ENCODE data around the gene CCDC88C. TPM values are rescaled to one million over a fixed set of nuclear protein-coding genes. Genes with fewer than 3 reads are reported as not detected.

CCDC88C gene
- total RNA-seq, 2 experiments from 2014 or later, result 151 to 214 TPM

DNA sequence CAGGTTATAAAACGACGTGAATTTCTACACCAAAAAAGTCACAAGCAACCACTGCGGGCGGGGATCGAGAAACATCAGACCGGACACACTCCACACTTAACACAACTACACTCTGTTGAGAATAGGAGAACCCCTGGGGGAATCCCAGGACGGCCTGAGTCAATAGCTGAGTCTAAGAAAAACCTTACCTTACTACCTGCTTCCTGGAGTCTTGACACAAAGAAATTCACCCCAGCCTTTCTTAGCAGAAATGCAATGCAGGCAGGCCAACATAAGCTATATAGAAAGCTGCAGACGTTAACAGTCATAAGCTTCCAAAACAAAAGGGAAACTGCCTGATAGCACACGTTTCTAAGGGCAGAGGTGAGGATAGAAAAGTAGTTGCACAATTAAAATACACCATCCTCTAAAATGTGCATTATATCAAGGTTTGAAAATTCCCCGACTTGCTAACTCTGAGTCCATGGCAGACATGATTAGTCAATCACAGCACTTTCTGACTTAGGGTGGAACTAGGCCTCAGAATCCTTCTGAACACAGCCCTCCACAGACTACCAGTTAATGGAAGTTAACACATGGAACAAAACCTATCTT lies 68.0 kb downstream of the CCDC88C start:
- Mint-ChIP-seq H3K36me3 (peaks cover 35% of the 10 kb centered on the region), H3K27ac (peak overlapping the region; percentile 97), H3K4me3 (peak overlapping the region; percentile 71), H3K9me3 (ENCODE audit: low read depth) (no peaks in the 10 kb centered on the region), H3K27me3 (no peaks in the 10 kb centered on the region), H3K4me1 (peaks cover 85% of the 10 kb centered on the region)
- DNase-seq (peak; percentile 82), ATAC-seq (peak; percentile 42)
- CTCF ChIA-PET, result interaction anchor here (0.8 to 10.7 kb wide), 15 partner anchors 10 to 105 kb away, joined by 3 to 238 read pairs (median 7); partner anchors contain the start of genes CCDC88C and GPR68

- CTCF ChIA-PET, result interaction anchor here (1.0 to 10.7 kb wide), 11 partner anchors 10 to 78 kb away, joined by 3 to 238 read pairs (median 16); partner anchors contain the start of gene CCDC88C
- no peak for DNase-seq
- no peak for ATAC-seq
- H3K27ac Mint-ChIP-seq, result peak overlapping the region; percentile 97
- peaks cover 82% of the 10 kb centered on the region for H3K4me1 Mint-ChIP-seq
- H3K4me3 Mint-ChIP-seq, result peak overlapping the region; percentile 71
- H3K9me3 Mint-ChIP-seq (ENCODE audit: low read depth), result no peaks in the 10 kb centered on the region
- peaks cover 36% of the 10 kb centered on the region for H3K36me3 Mint-ChIP-seq
- no peaks in the 10 kb centered on the region for H3K27me3 Mint-ChIP-seq
These were observed 68.7 kb downstream of the CCDC88C start for GRCh38 chr14:91348845-91349465.

- no peaks in the 10 kb centered on the region for H3K9me3 Mint-ChIP-seq (ENCODE audit: low read depth)
- DNase-seq (no peak), ATAC-seq (no peak)
- CTCF ChIA-PET, result interaction anchor here (1.3 to 2.0 kb wide), 3 partner anchors 8 to 71 kb away, joined by 5 to 7 read pairs (median 5); partner anchors contain the start of gene CCDC88C
- H3K27me3 Mint-ChIP-seq, result no peaks in the 10 kb centered on the region
- no peak overlapping the region for H3K4me3 Mint-ChIP-seq
- peaks cover 61% of the 10 kb centered on the region for H3K4me1 Mint-ChIP-seq
- H3K27ac Mint-ChIP-seq, result peak overlapping the region; percentile 66
- peaks cover 33% of the 10 kb centered on the region for H3K36me3 Mint-ChIP-seq
These were observed 70.8 kb downstream of the CCDC88C start for GRCh38 chr14:91346838-91347173.

DNA sequence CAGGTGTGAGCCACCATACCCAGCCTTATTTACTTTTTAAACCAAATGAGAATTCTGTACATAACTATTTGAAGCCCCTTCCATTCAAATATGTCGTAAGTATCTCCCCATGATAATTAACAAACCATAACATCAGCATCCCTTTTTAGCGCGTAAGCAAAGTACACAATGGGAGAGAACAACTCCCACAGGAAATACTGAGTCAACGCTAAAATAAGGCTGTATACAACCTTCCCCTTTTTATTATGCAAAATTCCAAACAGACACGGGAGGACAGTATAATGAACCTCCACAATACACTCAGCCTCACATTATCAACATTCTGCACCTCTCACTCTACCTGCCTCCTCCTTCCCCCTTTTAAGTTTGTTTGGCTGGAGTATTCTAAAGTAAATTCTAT lies 73.5 kb downstream of the CCDC88C start:
- Mint-ChIP-seq H3K27ac (no peak overlapping the region), H3K36me3 (peaks cover 47% of the 10 kb centered on the region), H3K9me3 (ENCODE audit: low read depth) (no peaks in the 10 kb centered on the region), H3K4me1 (peaks cover 35% of the 10 kb centered on the region), H3K4me3 (no peak overlapping the region), H3K27me3 (no peaks in the 10 kb centered on the region)
- ATAC-seq (no peak), DNase-seq (no peak)
- CTCF ChIA-PET, result interaction anchor here (1.2 to 1.4 kb wide), 2 partner anchors 21 to 75 kb away, joined by 3 read pairs; no protein-coding TSS in a partner anchor

DNA sequence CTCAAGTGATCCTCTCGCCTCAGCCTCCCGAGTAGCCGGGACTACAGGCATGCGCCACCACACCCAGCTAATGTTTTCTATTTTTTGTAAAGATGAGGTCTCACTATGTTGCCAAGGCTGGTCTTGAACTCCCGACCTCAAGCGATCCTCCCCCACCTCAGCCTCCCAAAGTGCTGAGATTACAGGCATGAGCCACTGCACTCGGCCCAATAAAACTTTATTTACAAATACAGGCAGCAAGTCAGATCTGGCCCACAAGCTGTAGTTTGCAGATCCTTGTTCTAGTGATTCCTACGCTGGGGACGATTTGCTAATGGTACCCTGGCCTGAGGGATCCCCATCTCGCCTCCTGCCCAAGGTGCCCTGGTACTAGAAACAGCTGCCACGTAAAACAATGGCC lies 74.6 kb downstream of the CCDC88C start:
- peaks cover 47% of the 10 kb centered on the region for H3K36me3 Mint-ChIP-seq
- H3K9me3 Mint-ChIP-seq (ENCODE audit: low read depth), result no peaks in the 10 kb centered on the region
- no peaks in the 10 kb centered on the region for H3K27me3 Mint-ChIP-seq
- H3K4me1 Mint-ChIP-seq, result peaks cover 26% of the 10 kb centered on the region
- CTCF ChIA-PET, result interaction anchor here (0.8 to 3.6 kb wide), 6 partner anchors 10 to 76 kb away, joined by 3 to 15 read pairs (median 4); no protein-coding TSS in a partner anchor
- ATAC-seq (no peak), DNase-seq (no peak)
- no peak overlapping the region for H3K4me3 Mint-ChIP-seq
- no peak overlapping the region for H3K27ac Mint-ChIP-seq

- peaks cover 19% of the 10 kb centered on the region for H3K4me1 Mint-ChIP-seq
- H3K4me3 Mint-ChIP-seq, result no peak overlapping the region
- no peaks in the 10 kb centered on the region for H3K27me3 Mint-ChIP-seq
- no peaks in the 10 kb centered on the region for H3K9me3 Mint-ChIP-seq (ENCODE audit: low read depth)
- H3K27ac Mint-ChIP-seq, result peak overlapping the region; percentile 42
- peaks cover 47% of the 10 kb centered on the region for H3K36me3 Mint-ChIP-seq
- no peak for DNase-seq
- peak; percentile 6 for ATAC-seq
- CTCF ChIA-PET, result interaction anchor here (1.4 to 3.6 kb wide), 4 partner anchors 11 to 18 kb away, joined by 3 to 15 read pairs (median 6); no protein-coding TSS in a partner anchor
These were observed 75.3 kb downstream of the CCDC88C start for GRCh38 chr14:91342206-91342760.

DNA sequence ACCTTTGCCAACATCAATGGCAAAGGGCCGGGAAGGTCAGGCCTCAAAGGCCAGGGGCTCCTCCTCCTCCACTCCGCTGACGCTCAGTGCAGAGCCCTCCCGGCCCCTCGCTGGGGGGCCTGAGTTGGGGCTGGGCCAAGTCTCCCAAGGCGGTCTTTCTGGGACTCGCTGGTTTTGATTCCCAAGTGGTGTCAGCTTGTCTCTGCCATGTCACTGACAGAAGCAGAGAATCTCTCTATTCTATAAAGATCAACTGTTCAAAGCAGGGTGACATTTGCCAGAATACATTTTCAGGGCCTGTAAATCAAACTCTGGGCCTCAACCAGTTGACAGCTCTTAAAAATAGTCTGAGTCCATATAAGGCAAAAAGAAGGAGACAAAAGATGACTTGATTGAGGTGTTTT lies 75.9 kb downstream of the CCDC88C start:
- ATAC-seq (no peak), DNase-seq (no peak)
- Mint-ChIP-seq H3K4me3 (no peak overlapping the region), H3K27ac (no peak overlapping the region), H3K27me3 (no peaks in the 10 kb centered on the region), H3K4me1 (peaks cover 14% of the 10 kb centered on the region), H3K9me3 (ENCODE audit: low read depth) (no peaks in the 10 kb centered on the region), H3K36me3 (peaks cover 42% of the 10 kb centered on the region)
- CTCF ChIA-PET, result interaction anchor here (1.1 to 3.6 kb wide), 4 partner anchors 10 to 76 kb away, joined by 3 to 15 read pairs (median 6); partner anchors contain the start of gene CCDC88C

- H3K4me1 Mint-ChIP-seq, result peaks cover 10% of the 10 kb centered on the region
- H3K27me3 Mint-ChIP-seq, result no peaks in the 10 kb centered on the region
- ATAC-seq (no peak), DNase-seq (no peak)
- peak overlapping the region; percentile 22 for H3K27ac Mint-ChIP-seq
- no peaks in the 10 kb centered on the region for H3K9me3 Mint-ChIP-seq (ENCODE audit: low read depth)
- CTCF ChIA-PET, result interaction anchor here (1.1 to 3.6 kb wide), 4 partner anchors 14 to 77 kb away, joined by 3 to 15 read pairs (median 4); partner anchors contain the start of gene CCDC88C
- peaks cover 39% of the 10 kb centered on the region for H3K36me3 Mint-ChIP-seq
- no peak overlapping the region for H3K4me3 Mint-ChIP-seq
These were observed 76.3 kb downstream of the CCDC88C start for GRCh38 chr14:91341334-91341733.

GRCh38 chr14:91339671-91340369 lies 77.8 kb downstream of the CCDC88C start:
- Mint-ChIP-seq H3K4me1 (peaks cover 4% of the 10 kb centered on the region), H3K36me3 (peaks cover 44% of the 10 kb centered on the region), H3K27ac (no peak overlapping the region), H3K4me3 (no peak overlapping the region), H3K9me3 (ENCODE audit: low read depth) (no peaks in the 10 kb centered on the region), H3K27me3 (no peaks in the 10 kb centered on the region)
- CTCF ChIA-PET, result interaction anchor here (0.7 to 3.6 kb wide), 4 partner anchors 11 to 27 kb away, joined by 3 to 15 read pairs (median 4); no protein-coding TSS in a partner anchor
- ATAC-seq (no peak), DNase-seq (no peak)

- ATAC-seq (no peak), DNase-seq (no peak)
- CTCF ChIA-PET, result interaction anchor here (0.7 to 2.7 kb wide), 4 partner anchors 12 to 27 kb away, joined by 3 to 10 read pairs (median 4); no protein-coding TSS in a partner anchor
- no peaks in the 10 kb centered on the region for H3K9me3 Mint-ChIP-seq (ENCODE audit: low read depth)
- H3K27ac Mint-ChIP-seq, result no peak overlapping the region
- no peak overlapping the region for H3K4me3 Mint-ChIP-seq
- H3K4me1 Mint-ChIP-seq, result peaks cover 5% of the 10 kb centered on the region
- no peaks in the 10 kb centered on the region for H3K27me3 Mint-ChIP-seq
- peaks cover 42% of the 10 kb centered on the region for H3K36me3 Mint-ChIP-seq
These were observed 78.5 kb downstream of the CCDC88C start for GRCh38 chr14:91339076-91339475.

- peaks cover 3% of the 10 kb centered on the region for H3K4me1 Mint-ChIP-seq
- ATAC-seq, result no peak
- CTCF ChIA-PET, result interaction anchor here (1.0 to 2.7 kb wide), 3 partner anchors 14 to 41 kb away, joined by 3 to 10 read pairs (median 4); no protein-coding TSS in a partner anchor
- no peak overlapping the region for H3K27ac Mint-ChIP-seq
- H3K27me3 Mint-ChIP-seq, result no peaks in the 10 kb centered on the region
- DNase-seq, result no peak
- peaks cover 45% of the 10 kb centered on the region for H3K36me3 Mint-ChIP-seq
- H3K4me3 Mint-ChIP-seq, result no peak overlapping the region
- no peaks in the 10 kb centered on the region for H3K9me3 Mint-ChIP-seq (ENCODE audit: low read depth)
These were observed 79.2 kb downstream of the CCDC88C start for GRCh38 chr14:91338379-91338778.

DNA sequence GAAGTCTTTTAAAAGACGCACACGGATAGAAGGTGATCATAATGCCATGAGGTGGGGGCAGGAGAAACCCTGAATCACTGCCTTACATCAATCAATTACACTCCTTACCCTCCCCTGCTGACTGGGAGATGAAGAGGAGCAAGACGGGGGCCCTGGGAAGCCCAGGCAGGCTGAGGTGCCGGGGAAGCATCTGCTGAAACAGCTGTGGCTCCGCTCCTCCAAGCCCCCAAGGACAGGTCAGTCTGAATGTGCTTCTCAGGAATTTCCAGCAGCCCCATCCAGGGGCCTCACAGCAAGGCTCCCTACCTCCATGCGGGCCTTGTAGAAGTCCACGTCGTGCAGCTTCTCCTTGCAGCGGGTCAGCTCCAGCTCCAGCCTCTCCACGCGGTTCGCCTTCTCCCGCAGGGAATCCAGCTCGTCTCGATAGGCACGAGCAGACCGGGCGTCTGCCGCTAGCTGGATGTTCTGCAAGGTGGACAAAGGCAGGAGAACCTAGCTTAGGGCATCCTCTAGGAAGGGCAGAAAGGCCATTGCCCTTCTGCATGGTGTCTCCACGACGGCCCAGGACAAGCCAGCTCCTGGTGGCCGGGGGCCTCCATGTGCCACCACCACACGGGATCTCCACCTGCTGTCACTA lies 79.8 kb downstream of the CCDC88C start:
- ATAC-seq (no peak), DNase-seq (no peak)
- peaks cover 49% of the 10 kb centered on the region for H3K36me3 Mint-ChIP-seq
- H3K27me3 Mint-ChIP-seq, result no peaks in the 10 kb centered on the region
- H3K4me3 Mint-ChIP-seq, result no peak overlapping the region
- no peaks in the 10 kb centered on the region for H3K9me3 Mint-ChIP-seq (ENCODE audit: low read depth)
- H3K27ac Mint-ChIP-seq, result no peak overlapping the region
- peaks cover 7% of the 10 kb centered on the region for H3K4me1 Mint-ChIP-seq
- CTCF ChIA-PET, result interaction anchor here (1.0 to 2.7 kb wide), 3 partner anchors 13 to 41 kb away, joined by 3 to 10 read pairs (median 4); no protein-coding TSS in a partner anchor

All from activated CD8-positive, alpha-beta memory T cell treated with anti-CD3 and anti-CD28 coated beads, Interleukin-2, amount 10 ng/mL, durations not matched to agents 7 days and 5 days (primary cell).